ENCODE data around the gene RASSF8.

The RASSF8 gene

GRCh38 chr12:26108915-26109314 is 150.4 kb downstream of the RASSF8 start:
- DNase-seq (ENCODE audit: low read depth in 2 of 2): no peak

DNA sequence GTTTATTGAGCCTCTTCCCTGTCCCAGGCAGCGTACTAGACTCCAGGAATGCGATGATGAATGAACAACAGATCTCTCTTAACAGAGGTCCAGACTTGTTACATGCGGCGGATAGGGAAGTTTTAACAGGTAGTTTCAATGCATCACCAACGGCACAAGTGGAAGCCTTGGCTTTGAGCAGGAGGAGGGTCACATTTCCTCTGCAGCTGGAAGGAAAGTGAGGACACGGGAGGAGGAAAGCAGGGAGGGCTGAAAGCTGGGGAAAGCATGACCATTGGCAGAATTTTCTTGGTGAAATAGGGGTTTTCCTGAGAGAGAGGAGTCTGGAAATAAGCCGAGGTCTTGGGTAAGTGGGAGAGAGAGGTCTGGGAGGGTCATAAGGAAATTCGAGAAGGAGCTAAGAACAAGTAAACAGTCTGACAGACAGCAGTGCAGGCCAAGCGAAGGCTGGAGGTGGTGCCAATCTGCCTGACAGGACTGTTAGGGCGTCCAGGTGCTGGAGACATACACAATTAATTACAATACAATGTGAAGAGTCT is 150.9 kb downstream of the RASSF8 start:
- DNase-seq (ENCODE audit: low read depth in 2 of 2): no peak

GRCh38 chr12:26112232-26112631 is 153.8 kb downstream of the RASSF8 start:
- DNase-seq (ENCODE audit: low read depth in 2 of 2): no peak

GRCh38 chr12:26112703-26113147 is 154.2 kb downstream of the RASSF8 start:
- no peak for DNase-seq (ENCODE audit: low read depth in 2 of 2)

DNA sequence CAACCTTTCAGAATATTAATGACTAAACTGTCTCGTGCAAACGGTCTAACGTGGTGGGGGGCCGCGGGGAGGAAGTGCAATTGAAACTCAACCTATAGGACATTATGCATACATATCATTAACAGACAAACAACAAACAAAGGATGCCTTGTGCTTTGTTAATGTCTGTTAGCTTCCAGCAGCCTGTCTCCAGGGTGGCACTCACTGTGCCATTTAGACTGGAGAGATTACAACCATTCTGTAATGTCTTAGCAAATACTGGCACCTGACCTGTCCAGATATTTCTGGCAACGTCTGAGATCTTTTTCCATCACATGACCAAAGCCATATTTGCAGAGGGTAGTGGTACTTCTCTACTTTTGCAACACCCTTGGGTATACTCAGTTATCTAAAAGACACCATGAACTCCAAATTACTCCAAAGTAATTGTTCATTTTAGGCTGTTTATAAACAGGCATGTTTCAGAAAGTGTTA is 154.7 kb downstream of the RASSF8 start:
- DNase-seq (ENCODE audit: low read depth in 2 of 2): no peak

DNA sequence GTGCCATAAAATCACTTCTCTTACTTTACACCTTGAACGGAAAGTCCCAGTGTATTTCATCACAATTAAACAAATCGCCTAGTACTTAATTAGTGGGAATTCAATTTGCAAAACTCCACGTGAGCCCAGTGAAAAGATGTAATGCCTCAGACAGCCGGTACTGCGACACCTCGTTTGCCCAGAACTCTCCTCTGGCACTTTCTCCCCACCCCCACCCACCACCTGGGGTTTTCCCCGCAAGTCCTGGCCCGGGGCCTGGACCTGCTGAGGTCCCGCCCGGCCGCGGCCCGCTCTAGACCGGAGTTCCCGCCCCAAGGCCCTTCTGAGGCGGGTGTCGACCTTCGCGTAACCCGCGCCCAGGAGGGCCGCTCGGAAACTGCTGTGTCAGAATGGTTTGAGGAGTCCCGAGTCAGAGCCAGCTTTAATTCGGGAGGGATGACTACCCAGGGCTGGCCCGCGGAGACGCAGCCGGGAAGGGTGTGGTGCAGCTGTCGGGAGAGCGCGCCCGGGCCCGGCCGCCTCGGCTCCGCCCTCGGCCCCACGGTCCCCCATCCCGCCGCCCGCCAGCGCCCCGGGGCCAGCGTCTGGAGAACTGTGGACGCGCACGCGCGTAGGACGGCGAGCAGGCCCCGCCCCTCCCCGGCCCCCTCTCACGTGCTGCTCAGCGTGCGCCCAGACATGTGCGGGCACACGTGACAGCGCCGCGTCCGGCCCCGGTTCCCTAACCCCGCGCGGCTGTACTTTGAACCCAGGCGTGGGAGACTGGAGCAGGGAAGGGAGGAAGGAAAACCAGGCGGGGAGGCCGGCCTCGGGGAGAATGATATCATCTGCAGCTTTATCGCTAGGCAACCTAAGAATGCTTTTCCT is 155.6 kb downstream of the RASSF8 start:
- DNase-seq (ENCODE audit: low read depth in 2 of 2): peak; percentile 42 to 46

DNA sequence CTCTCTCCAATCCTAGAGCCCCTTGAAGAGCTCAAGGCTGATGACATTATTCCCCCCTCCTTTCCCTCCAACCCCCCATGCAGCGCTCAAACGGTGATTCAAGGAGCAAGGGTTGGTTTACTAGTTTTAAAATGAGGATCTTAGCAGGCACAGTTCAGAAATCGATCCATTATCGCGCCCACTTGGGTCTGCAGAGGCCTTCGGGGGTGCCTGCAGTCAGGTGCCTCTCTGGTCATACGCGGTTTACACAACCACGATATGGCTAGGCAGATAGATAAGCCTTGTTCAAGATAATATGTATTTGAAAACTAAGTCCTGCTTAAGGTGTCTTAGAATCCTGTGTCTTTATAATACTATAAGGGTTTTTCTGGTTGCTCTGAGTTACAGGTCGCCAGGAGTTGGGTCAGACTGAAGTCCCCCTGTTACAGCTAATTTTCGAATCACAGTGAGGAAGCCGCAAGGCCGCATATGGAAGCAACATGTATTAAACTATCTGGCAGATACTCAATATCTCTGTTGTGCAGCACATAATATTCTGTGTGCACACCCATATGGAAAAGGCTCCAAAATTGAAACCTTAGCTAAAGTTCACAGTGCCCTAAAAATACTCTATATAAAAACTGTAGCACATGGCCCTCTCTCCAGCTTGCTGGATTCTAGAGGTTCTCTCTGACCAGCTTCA is 156.4 kb downstream of the RASSF8 start:
- no peak for DNase-seq (ENCODE audit: low read depth in 2 of 2)

DNA sequence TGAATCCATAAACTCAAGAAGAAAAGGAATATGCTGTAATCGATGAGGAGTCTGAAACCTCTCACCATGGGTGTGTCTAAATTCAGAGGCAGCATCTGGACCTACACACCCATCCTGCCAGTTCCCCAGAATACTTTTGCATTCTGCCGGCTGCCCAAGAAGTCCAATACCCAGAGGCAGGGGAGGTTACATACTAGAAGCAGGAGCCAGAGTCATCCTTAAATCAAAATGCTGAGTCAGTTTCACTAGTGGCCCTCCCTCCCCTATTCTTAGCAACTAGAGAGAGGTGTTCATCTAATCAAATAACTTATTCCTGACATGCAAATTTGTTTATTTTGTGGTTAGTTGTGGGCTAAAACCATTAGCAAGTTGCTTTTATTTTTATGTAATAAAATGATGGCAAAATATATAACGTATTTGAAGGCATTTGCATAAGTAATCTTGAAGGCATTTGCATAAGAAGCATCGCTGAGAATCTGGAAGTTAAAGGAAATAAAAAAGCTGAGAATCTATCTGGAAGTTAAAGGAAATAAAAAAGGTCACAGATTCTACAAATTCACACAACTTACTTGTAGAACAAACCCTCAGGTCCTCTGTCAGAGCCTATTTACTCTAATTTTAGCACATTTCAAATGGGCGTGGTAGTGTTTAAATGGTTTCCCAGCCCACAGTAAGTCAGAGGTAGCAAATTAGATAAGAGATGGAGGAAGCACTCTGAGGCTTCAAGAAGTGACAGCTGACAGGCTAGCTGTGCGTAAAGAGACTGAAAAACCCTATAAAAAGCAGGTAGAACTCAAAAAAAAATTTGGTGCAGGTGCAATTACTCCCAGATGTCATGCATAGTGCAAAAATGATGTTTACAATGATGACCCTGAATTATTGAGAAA is 158.6 kb downstream of the RASSF8 start:
- DNase-seq (ENCODE audit: low read depth in 2 of 2): no peak

DNA sequence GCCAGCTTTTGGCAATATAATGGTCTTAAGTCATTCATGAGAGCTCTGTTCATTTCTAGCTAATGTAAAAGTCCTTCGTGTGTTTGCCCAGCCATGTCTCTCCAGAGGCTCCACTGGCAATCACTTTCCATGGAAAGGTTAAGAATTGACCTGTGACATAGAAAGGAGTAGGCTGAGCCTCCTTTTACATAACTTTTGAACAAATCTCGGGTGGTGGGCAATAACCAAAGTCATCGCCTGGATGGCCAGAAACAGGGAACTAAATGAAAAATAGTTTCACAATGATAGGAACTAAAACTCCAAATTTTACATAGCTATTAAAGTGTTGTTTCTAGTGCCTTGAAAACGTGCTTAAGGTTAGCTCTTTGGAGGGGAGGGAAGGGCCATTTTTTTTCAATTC is 159.8 kb downstream of the RASSF8 start:
- DNase-seq (ENCODE audit: low read depth in 2 of 2): no peak

DNA sequence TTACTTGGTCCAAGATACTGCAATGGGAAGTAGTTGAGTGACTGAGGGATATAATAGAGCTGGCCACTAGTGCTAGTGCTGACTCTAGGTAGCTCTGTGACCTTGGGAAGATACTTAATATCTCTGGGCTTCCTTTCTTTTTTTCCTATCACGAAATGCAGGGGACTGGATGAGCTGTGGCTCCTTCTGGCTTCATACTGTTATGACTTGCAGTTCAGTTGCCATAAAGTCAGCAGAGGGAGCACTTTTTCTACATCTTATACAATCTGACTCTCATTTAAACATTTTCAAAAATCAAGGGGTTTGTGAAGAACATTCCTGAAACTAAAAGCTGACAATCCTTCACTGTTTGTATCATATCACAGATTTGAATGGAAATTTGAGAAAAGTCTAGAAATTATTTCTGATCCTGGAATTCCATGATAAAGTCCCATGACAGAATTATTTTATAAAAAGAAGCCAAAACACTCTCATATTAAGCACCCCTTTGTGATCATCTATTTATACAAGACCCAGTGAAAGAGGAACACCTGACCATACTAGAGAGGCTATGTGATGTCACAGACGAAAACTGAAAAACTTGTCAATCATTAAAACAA is 161.0 kb downstream of the RASSF8 start:
- DNase-seq (ENCODE audit: low read depth in 2 of 2): no peak

DNA sequence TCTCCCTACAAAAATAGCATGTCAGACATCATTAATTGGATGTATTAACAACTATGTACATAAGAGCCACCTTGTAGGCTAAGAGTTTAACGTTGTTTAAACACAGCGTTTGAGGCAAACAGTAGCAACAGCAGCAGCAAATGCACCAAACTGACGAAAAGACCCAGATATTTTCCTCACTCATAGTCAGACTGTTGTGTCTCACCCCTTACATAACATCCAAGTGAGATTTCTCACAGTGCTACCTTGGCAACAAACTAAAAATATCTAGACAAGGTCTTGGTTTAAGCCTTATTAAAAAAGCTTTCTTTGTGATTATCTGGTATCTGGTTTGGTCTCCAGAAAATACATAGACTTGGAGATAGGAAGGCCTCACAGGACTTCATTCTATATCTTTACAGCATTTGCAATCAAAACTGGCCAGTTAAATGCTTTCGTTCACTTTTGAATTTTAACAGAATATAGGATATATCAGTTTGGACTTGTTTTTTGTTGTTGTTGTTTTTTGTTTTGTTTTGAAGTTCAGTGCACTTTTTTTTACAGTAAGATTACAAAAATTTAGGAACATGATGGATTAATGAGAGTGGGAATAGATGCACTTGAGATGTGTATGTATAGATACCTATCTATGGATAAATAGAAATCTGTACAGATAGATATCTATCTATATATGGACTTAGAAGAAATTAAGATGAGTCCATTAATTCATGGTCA is 162.2 kb downstream of the RASSF8 start:
- DNase-seq (ENCODE audit: low read depth in 2 of 2): no peak

GRCh38 chr12:26121323-26122060 is 163.0 kb downstream of the RASSF8 start:
- DNase-seq (ENCODE audit: low read depth in 2 of 2): no peak

- DNase-seq (ENCODE audit: low read depth in 2 of 2): no peak
These were observed 163.7 kb downstream of the RASSF8 start for GRCh38 chr12:26122061-26122680.

GRCh38 chr12:26122681-26123481 is 164.4 kb downstream of the RASSF8 start:
- DNase-seq (ENCODE audit: low read depth in 2 of 2): no peak

DNA sequence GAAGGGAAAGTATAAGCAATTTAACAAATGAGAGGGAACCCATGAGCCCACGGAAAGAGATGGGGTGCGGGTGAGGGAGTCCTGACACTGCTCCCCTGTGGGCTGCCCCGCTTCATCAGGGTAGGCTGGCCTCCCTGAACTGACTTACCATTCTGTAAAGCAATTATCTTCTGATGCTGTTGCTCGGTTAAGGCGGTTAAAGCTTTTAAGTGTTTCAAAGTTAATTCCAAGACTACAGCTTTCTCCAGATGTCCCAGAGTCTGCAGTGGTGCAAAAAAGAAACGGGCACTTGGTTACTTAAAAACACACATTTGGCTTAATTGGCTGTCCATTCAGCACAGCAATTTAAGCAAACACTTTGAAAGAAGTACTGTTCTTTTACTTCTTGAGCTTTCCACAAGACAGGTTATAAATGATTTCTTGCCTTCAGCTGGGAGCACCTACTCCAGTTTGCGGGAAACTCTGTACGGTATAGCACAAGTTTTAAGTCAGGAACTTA is 165.0 kb downstream of the RASSF8 start:
- no peak for DNase-seq (ENCODE audit: low read depth in 2 of 2)

- DNase-seq (ENCODE audit: low read depth in 2 of 2): no peak
These were observed 166.2 kb downstream of the RASSF8 start, which contains the start of gene BHLHE41 for GRCh38 chr12:26124446-26125399. Gene BHLHE41 (minus strand): TSS chr12:26125037. CDS start chr12:26124779, 258 bp downstream.
